Erythroblast (primary cell): ENCODE results near the gene TMEFF2.

Source experiments
- GATA1 ChIP-seq: IDR thresholded peaks from 2 replicates; pipeline ENCODE4 v1.6.1; 2011; ENCODE audit warnings: low read depth, mild to moderate bottlenecking, control low read depth, low read length, moderate library complexity
- POLR2A ChIP-seq: IDR thresholded peaks from 2 replicates; pipeline ENCODE4 v1.6.1; 2011; ENCODE audit warnings: mild to moderate bottlenecking, low read length

GRCh38 chr2:191933307-191934105 is 261.2 kb downstream of the TMEFF2 start:
- TF ChIP-seq POLR2A (no peak), GATA1 (no peak)
